UCSD-AML1 (cell line): ENCODE measurements around the gene ZNF12.
A peak's percentile ranks its signal among the peaks of the same experiment; 100 is the strongest.
"Not testable (repeated sequence)": the region's sequence is repeated elsewhere in the genome, so short reads cannot be mapped to it uniquely, and the experiment has no call there.

ENCODE experiments used
- DNase-seq: peaks from one replicate; lab custom pipeline; 2025; ENCODE audit not compliant: unreplicated experiment; lab: John Stamatoyannopoulos, UW

The ZNF12 gene

GRCh38 chr7:6706666-6707407 is at the start of gene ZNF12:
TSS of gene ZNF12 (minus strand) at chr7:6706947. CDS start at chr7:6705173, 1,774 bp downstream.
- DNase-seq = peak; percentile 89

GRCh38 chr7:6753964-6754363 is 47.2 kb upstream of the ZNF12 start, which contains the start of gene RSPH10B2:
TSS of gene RSPH10B2 (plus strand) at chr7:6754103. CDS start at chr7:6757678, 3,575 bp downstream.
- DNase-seq = not testable (repeated sequence)

- not testable (repeated sequence) for DNase-seq
These were observed 43.4 kb upstream of the ZNF12 start for GRCh38 chr7:6750173-6750572.

GRCh38 chr7:6749335-6749734 is 42.6 kb upstream of the ZNF12 start:
- DNase-seq = not testable (repeated sequence)

- not testable (repeated sequence) for DNase-seq
These were observed 37.8 kb upstream of the ZNF12 start for GRCh38 chr7:6744410-6745100.

- not testable (repeated sequence) for DNase-seq
These were observed 31.7 kb upstream of the ZNF12 start for GRCh38 chr7:6738415-6738814.

- DNase-seq = no peak
These were observed 23.5 kb upstream of the ZNF12 start for GRCh38 chr7:6730343-6730633.

- DNase-seq = peak; percentile 89
These were observed 23.0 kb upstream of the ZNF12 start for GRCh38 chr7:6729492-6730342.

- DNase-seq = not testable (repeated sequence)
These were observed 22.2 kb upstream of the ZNF12 start for GRCh38 chr7:6728893-6729491.

- no peak for DNase-seq
These were observed 20.9 kb upstream of the ZNF12 start for GRCh38 chr7:6727663-6728062.

- not testable (repeated sequence) for DNase-seq
These were observed 19.6 kb upstream of the ZNF12 start for GRCh38 chr7:6726341-6726740.

- peak; percentile 20 for DNase-seq
These were observed 18.3 kb upstream of the ZNF12 start for GRCh38 chr7:6725003-6725402.

GRCh38 chr7:6724351-6724750 is 17.6 kb upstream of the ZNF12 start:
- DNase-seq = not testable (repeated sequence)

GRCh38 chr7:6718124-6718523 is 11.4 kb upstream of the ZNF12 start:
- DNase-seq = no peak

GRCh38 chr7:6715898-6716297 is 9.2 kb upstream of the ZNF12 start:
- DNase-seq = not testable (repeated sequence)

GRCh38 chr7:6714360-6714759 is 7.6 kb upstream of the ZNF12 start:
- DNase-seq = no peak

GRCh38 chr7:6709808-6710207 is 3.1 kb upstream of the ZNF12 start:
- DNase-seq = no peak

- DNase-seq = no peak
These were observed 1.6 kb upstream of the ZNF12 start for GRCh38 chr7:6708304-6708703.

- peak; percentile 26 for DNase-seq
These were observed 635 bp downstream of the ZNF12 start for GRCh38 chr7:6705959-6706665.

- no peak for DNase-seq
These were observed 4.9 kb downstream of the ZNF12 start for GRCh38 chr7:6701860-6702259.
